Lower leg skin (tissue), 3 donors: ENCODE results near the gene FGD3.

Source experiments
- CTCF ChIP-seq, 3 donors: fragments of 450-650 bp; IDR thresholded peaks; one replicate each; pipeline ENCODE4 v1.5.1; 2016; ENCODE audit warnings: antibody characterized with exemption in 3 of 3, mild to moderate bottlenecking in 3 of 3, moderate library complexity in 2 of 3
- POLR2A ChIP-seq, 2 donors: fragments of 450-650 bp; IDR thresholded peaks; one replicate each; pipeline ENCODE4 v1.6.1; 2016 to 2017; ENCODE audit warnings: antibody characterized with exemption in 2 of 2, mild to moderate bottlenecking in 1 of 2, moderate library complexity in 1 of 2

DNA sequence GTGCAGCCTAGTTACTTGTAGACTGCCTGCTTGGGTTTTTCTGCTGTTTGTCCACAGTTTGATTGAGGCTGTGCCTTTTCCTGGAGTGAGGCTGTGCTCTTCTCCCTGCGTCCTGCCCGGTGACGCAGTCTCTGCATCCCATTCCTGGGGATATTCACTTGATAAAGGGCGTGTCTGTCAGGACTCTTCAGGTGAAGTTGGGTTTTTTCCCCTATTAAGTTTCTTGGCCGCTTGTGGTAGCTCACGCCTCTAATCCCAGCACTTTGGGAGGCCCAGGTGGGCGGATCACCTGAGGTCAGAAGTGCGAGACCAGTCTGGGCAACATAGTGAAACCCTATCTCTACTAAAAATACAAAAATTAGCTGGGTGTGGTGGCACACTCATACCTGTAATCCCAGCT is 61.1 kb downstream of the FGD3 start:
- no peak for TF ChIP-seq CTCF (IDR thresholded peaks at IDR 0.05)
- no peak for TF ChIP-seq POLR2A (IDR thresholded peaks at IDR 0.05)
